HepG2 (cell line): Measurements from ENCODE around the gene GPATCH8. TPM values are rescaled to one million over a fixed set of nuclear protein-coding genes. Genes with fewer than 3 reads are reported as not detected.

Experiments
- ATAC-seq: fragments of 200-7000 bp; cut with Tn5 transposase; 3 replicates; pipeline ENCODE4 v1.9.1; 2020; ENCODE audit warnings: mild to moderate bottlenecking, moderate library complexity
- BruUV-seq: library from RNA; stranded (reverse); fragments of 400-500 nt; replicated peaks from 2 replicates; lab custom pipeline; 2021; lab: Mats Ljungman, UMichigan
- CTCF ChIA-PET: fragments of 300-600 bp; formaldehyde crosslinking; extraction: SDS; loops from one replicate; lab custom pipeline; 2021; ENCODE audit warnings: low total read pairs, inconsistent platforms, low intra/inter-chr PET ratio; lab: Yijun Ruan, JAX
- POLR2A ChIA-PET: fragments of 350-600 bp; sonication (Branson Sonifier 250); formaldehyde crosslinking; loops from one replicate; lab custom pipeline; 2020; ENCODE audit warnings: antibody characterized with exemption, inconsistent platforms; lab: Yijun Ruan, JAX
- DNase-seq: peaks from one replicate; pipeline ENCODE4 v3.0.0-alpha.2; 2015; ENCODE audit warnings: low spot score
- FAIRE-seq: peaks from 3 replicates; lab custom pipeline; 2011; peaks lifted over from hg19 to GRCh38; lab: Jason Lieb, UNC
- H2AFZ ChIP-seq: one replicate; pipeline ENCODE4 v1.6.1; 2011; ENCODE audit warnings: low read length, inconsistent platforms
- H3K27ac ChIP-seq: fragments of 300-600 bp; 3 replicates; pipeline ENCODE4 v1.8.0; 2011; ENCODE audit warnings: mixed run types, mild to moderate bottlenecking, mixed read lengths, low read length, inconsistent platforms; ENCODE audit not compliant: insufficient read depth; ENCODE audit errors: extremely low read length
- H3K27me3 ChIP-seq, 2 experiments: fragments of 200-600 bp in 1 of 2; 2 replicates in 1 of 2; 3 replicates in 1 of 2; pipeline versions ENCODE4 v1.6.0 to v1.8.0; 2011; ENCODE audit warnings: low read length in 2 of 2, mild to moderate bottlenecking in 2 of 2, moderate library complexity in 2 of 2, inconsistent platforms in 1 of 2; ENCODE audit not compliant: insufficient read depth in 2 of 2, control insufficient read depth in 1 of 2
- H3K36me3 ChIP-seq, 2 experiments: fragments of 200-600 bp in 1 of 2; replicated peaks in 1 of 2; 2 replicates in 1 of 2; 3 replicates in 1 of 2; pipeline versions ENCODE4 v1.5.1 to v1.8.0; 2011; ENCODE audit warnings: low read length in 2 of 2, inconsistent platforms in 1 of 2; ENCODE audit not compliant: insufficient read depth in 2 of 2, control insufficient read depth in 1 of 2
- H3K4me1 ChIP-seq: 2 replicates; pipeline ENCODE4 v1.5.1; 2012; ENCODE audit warnings: low read length, inconsistent platforms; ENCODE audit not compliant: insufficient read depth
- H3K4me2 ChIP-seq: 2 replicates; pipeline ENCODE4 v1.6.0; 2011; ENCODE audit warnings: low read depth, low read length, inconsistent platforms
- H3K4me3 ChIP-seq, 3 experiments: fragments of 200-600 bp in 1 of 3; sonication (generic), shearing (Covaris generic) in 1 of 3; replicated peaks in 1 of 3; 2 replicates each; pipeline ENCODE4 v1.5.1; 2011 to 2016; ENCODE audit warnings: low read length in 3 of 3, inconsistent platforms in 2 of 3, low read depth in 2 of 3, mild to moderate bottlenecking in 2 of 3, control low read depth in 1 of 3, mixed read lengths in 1 of 3; ENCODE audit not compliant: insufficient read depth in 1 of 3
- H3K79me2 ChIP-seq: one replicate; pipeline ENCODE4 v1.6.1; 2011; ENCODE audit warnings: low read length, inconsistent platforms; ENCODE audit not compliant: insufficient read depth
- H3K9ac ChIP-seq: 2 replicates; pipeline ENCODE4 v1.6.0; 2011; ENCODE audit warnings: mild to moderate bottlenecking, low read depth, low read length, inconsistent platforms; ENCODE audit not compliant: insufficient read depth
- H3K9me3 ChIP-seq: 2 replicates; pipeline ENCODE4 v1.5.1; 2012; ENCODE audit warnings: mild to moderate bottlenecking, low read length
- H4K20me1 ChIP-seq: 2 replicates; pipeline ENCODE4 v1.6.0; 2011; ENCODE audit warnings: inconsistent platforms, mild to moderate bottlenecking, low read length, moderate library complexity; ENCODE audit not compliant: insufficient read depth
- CREB3 ChIP-seq: sonication (generic); formaldehyde crosslinking; IDR thresholded peaks from 2 replicates; pipeline ENCODE4 v1.5.0; 2020; ENCODE audit warnings: missing genetic modification reagents
- PRPF4 ChIP-seq: fragments of 200-400 bp; formaldehyde crosslinking; IDR thresholded peaks from 2 replicates; pipeline ENCODE4 v1.6.1; 2016; ENCODE audit warnings: low read length, low read depth; ENCODE audit not compliant: poor library complexity, severe bottlenecking
- RAD21 ChIP-seq: fragments of 450-650 bp; formaldehyde crosslinking; IDR thresholded peaks from 2 replicates; pipeline ENCODE4 v1.5.0; 2020; ENCODE audit warnings: mild to moderate bottlenecking
- SAP130 ChIP-seq: IDR thresholded peaks from 2 replicates; pipeline ENCODE4 v1.6.1; 2016; ENCODE audit warnings: low read depth
- SMAD3 ChIP-seq: sonication (generic); formaldehyde crosslinking; IDR thresholded peaks from 2 replicates; pipeline ENCODE4 v1.4.0; 2020; ENCODE audit warnings: missing genetic modification reagents
- TFDP1 ChIP-seq: IDR thresholded peaks from 2 replicates; pipeline ENCODE4 v1.6.1; 2016; ENCODE audit warnings: missing compliant biosample characterization, missing genetic modification reagents, borderline replicate concordance
- ZMYM2 ChIP-seq: sonication (generic); formaldehyde crosslinking; IDR thresholded peaks from 2 replicates; pipeline ENCODE4 v1.8.0; 2022; ENCODE audit warnings: mild to moderate bottlenecking, missing genetic modification reagents
- ZNF432 ChIP-seq: sonication (generic); formaldehyde crosslinking; IDR thresholded peaks from 2 replicates; pipeline ENCODE4 v1.5.0; 2020; ENCODE audit warnings: missing genetic modification reagents, mild to moderate bottlenecking, borderline replicate concordance
- ZNF740 ChIP-seq: sonication (generic); formaldehyde crosslinking; IDR thresholded peaks from 2 replicates; pipeline ENCODE4 v1.4.0; 2020; ENCODE audit warnings: missing genetic modification reagents
- WGBS: methylation state at CpG from one replicate; pipeline ENCODE4 v1.1.6; 2017; ENCODE audit warnings: low lambda C conversion rate; 5-methylcytosine and 5-hydroxymethylcytosine counted together
- in situ Hi-C: cut with HindIII; loops from 2 replicates; pipeline ENCODE4 v1.10.0; 2017; ENCODE audit warnings: low pct_unique_long_range_greater_than_20kb; ENCODE audit not compliant: extremely low pct_ligation_motif_present
- intact Hi-C: fragments of 100-400 bp; cut with micrococcal nuclease; formaldehyde crosslinking; loops from one replicate; pipeline ENCODE4 v1.10.0; 2022; ENCODE audit not compliant: unreplicated experiment
- polyA plus RNA-seq, 8 experiments: library from polyadenylated mRNA; depleted of rRNA in 3 of 8; stranded (reverse) in 7 of 8; unstranded in 1 of 8; fragments of >200 nt; fragmentation: Illumina TruSeq in 4 of 8; extraction: Trizol in 4 of 8; gene quantifications; 2 replicates each; pipeline versions ENCODE4 v1.2.1 to v1.2.3, GENCODE V29; 2011 to 2016; ENCODE audit warnings: low read depth in 4 of 8, missing spikeins in 1 of 8, mixed read lengths in 1 of 8; ENCODE audit not compliant: insufficient read depth in 1 of 8
- total RNA-seq, 5 experiments: library from RNA; depleted of rRNA; stranded (reverse); fragments of >200 nt; fragmentation: Illumina TruSeq; extraction: Trizol; gene quantifications; 2 replicates each; pipeline ENCODE4 v1.2.3, GENCODE V29; 2016; ENCODE audit warnings: low read depth in 1 of 5
- TF ChIP-seq, protein P1 (sequence below): sonication (generic); formaldehyde crosslinking; IDR thresholded peaks from 2 replicates; pipeline ENCODE4 v1.4.0; 2020; ENCODE audit warnings: missing genetic modification reagents, borderline replicate concordance

Gene GPATCH8
- total and polyA plus RNA-seq, 2 of the 13 experiments (the other 11 are each of a cell fraction or from before 2014, with no cell fraction given): 20.7 to 21.5 TPM

DNA sequence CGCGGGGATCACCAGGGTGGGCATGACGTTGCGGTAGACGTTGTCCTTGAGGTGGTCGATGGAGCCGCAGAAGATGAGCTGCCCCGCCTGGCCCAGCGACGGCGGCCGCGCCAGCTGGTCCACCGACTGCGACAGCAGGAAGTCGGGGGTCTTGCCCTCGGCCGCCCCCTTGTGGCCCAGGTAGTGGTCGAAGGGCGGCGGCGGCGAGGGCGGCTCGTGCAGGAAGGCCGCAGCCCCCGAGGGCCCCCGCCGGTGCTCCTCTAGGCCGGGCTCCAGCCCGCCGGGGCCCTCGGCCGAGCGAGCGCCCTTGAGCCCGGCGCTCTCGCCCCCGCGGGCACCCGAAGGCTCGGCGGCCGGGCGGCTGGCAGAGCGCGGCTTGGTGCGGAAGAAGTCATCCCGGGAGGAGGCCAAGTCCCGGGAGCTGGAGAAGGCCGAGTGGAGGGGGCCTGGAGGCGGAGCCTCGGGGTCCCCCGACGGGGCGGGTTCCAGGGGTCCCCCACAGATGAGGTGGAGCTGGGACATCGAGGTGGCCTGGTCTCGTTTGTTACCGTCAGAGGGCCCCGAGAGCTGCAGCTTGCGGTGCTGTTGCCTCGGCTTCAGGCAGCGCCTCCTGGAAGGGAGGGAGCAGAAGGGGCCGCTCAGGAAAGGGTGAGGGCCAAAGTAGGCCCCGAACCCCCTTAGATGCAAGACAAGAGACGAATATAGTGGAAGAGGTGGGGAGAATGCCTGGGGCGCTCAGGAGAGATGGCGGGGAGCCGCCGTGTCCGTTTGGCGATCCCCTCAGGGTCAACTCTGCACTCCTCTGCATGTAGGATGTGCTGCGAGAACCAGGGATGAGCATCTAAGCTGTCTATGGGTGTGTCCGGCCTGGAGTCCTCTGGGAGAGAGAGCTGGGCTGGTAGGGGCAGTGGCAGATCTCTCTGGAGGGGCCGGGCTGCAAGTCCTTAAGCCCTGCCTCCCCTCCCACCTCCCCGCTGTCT, 148.3 kb downstream of the GPATCH8 start (continued):
- TF ChIP-seq TFDP1 (CRISPR knock-in tag): peak; percentile 28; the same call in 1 of the 2 replicates
- no peak for TF ChIP-seq SMAD3 (CRISPR knock-in tag)

- no peaks in the 10 kb centered on the region for H3K79me2 ChIP-seq
- no peak overlapping the region for H3K27ac ChIP-seq
- ChIA-PET CTCF (interaction anchor here (2.0 kb wide), 1 partner anchor 10 kb away, joined by 9 read pairs; the partner anchor contains the start of gene FAM171A2), POLR2A (interaction anchor here (1.1 to 4.8 kb wide), 3 partner anchors 9 to 22 kb away, joined by 5 to 24 read pairs (median 8); partner anchors contain the start of genes FAM171A2 and GRN)
- no peak overlapping the region for H3K9ac ChIP-seq
- TF ChIP-seq ZNF432 (CRISPR knock-in tag): no peak
- no peak for TF ChIP-seq RAD21 (CRISPR knock-in tag)
- TF ChIP-seq ZNF740 (CRISPR knock-in tag): no peak
- no peak for TF ChIP-seq ZMYM2
- no peak for TF ChIP-seq SAP130 (CRISPR knock-in tag)
- no peak for TF ChIP-seq CREB3 (CRISPR knock-in tag)
- TF ChIP-seq, protein P1, sequence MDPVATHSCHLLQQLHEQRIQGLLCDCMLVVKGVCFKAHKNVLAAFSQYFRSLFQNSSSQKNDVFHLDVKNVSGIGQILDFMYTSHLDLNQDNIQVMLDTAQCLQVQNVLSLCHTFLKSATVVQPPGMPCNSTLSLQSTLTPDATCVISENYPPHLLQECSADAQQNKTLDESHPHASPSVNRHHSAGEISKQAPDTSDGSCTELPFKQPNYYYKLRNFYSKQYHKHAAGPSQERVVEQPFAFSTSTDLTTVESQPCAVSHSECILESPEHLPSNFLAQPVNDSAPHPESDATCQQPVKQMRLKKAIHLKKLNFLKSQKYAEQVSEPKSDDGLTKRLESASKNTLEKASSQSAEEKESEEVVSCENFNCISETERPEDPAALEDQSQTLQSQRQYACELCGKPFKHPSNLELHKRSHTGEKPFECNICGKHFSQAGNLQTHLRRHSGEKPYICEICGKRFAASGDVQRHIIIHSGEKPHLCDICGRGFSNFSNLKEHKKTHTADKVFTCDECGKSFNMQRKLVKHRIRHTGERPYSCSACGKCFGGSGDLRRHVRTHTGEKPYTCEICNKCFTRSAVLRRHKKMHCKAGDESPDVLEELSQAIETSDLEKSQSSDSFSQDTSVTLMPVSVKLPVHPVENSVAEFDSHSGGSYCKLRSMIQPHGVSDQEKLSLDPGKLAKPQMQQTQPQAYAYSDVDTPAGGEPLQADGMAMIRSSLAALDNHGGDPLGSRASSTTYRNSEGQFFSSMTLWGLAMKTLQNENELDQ (CRISPR knock-in tag): no peak
- no peak for TF ChIP-seq PRPF4
- peaks cover 8 to 10% of the 10 kb centered on the region in 2 experiments; a peak in 3 of 5 replicates for H3K27me3 ChIP-seq
- no peak for ATAC-seq
- no peak overlapping the region for H2AFZ ChIP-seq
- FAIRE-seq: no peak
- WGBS: 95% methylated on average over 98 of the region's 98 CpGs
- H3K4me1 ChIP-seq: peaks cover 8% of the 10 kb centered on the region
- no peak overlapping the region for H3K4me3 ChIP-seq
- no TSS peak for BruUV-seq
- H3K4me2 ChIP-seq: no peak overlapping the region
- no peak for DNase-seq
- no peaks in the 10 kb centered on the region for H3K9me3 ChIP-seq
- peaks cover 9 to 30% of the 10 kb centered on the region in 2 experiments for H3K36me3 ChIP-seq
- no peaks in the 10 kb centered on the region for H4K20me1 ChIP-seq
- in situ Hi-C loops: no loop called here
- intact Hi-C loops: loop anchor here (10.0 kb wide), 1 partner anchor 171 kb away; no protein-coding TSS in a partner anchor
Observed at GRCh38 chr17:44353672-44354331, 149.4 kb downstream of the GPATCH8 start.
